K562 (cell line): ENCODE measurements around the gene UNC93B1. TPM values are rescaled to one million over a fixed set of nuclear protein-coding genes. Genes with fewer than 3 reads are reported as not detected.

ENCODE experiments used
- ADNP ChIP-seq: fragments of 200-800 bp; sonication (Bioruptor generic); IDR thresholded peaks from 2 replicates; pipeline ENCODE4 v1.6.1; 2016; ENCODE audit warnings: missing genetic modification characterization, missing compliant biosample characterization
- CLOCK ChIP-seq: fragments of 250-450 bp; sonication (Bioruptor Pico); IDR thresholded peaks from 2 replicates; pipeline ENCODE4 v1.4.0; 2020; ENCODE audit warnings: mild to moderate bottlenecking, moderate library complexity, borderline replicate concordance
- ETV1 ChIP-seq: fragments of 450-650 bp; conservative IDR thresholded peaks from 2 replicates; pipeline ENCODE4 v1.6.1; 2016; ENCODE audit warnings: missing genetic modification characterization, control low read depth, low read depth, missing compliant biosample characterization
- U2AF1 ChIP-seq: fragments of 200-400 bp; formaldehyde crosslinking; optimal IDR thresholded peaks from 2 replicates; pipeline ENCODE3; 2017; ENCODE audit warnings: mild to moderate bottlenecking, low read depth, low read length, moderate library complexity
- ZBTB7A ChIP-seq: IDR thresholded peaks from 2 replicates; pipeline ENCODE4 v1.6.1; 2011; ENCODE audit warnings: low read depth, mild to moderate bottlenecking, low read length, moderate library complexity, borderline replicate concordance; ENCODE audit not compliant: control insufficient read depth
- ZNF592 ChIP-seq: fragments of 450-650 bp; IDR thresholded peaks from 2 replicates; pipeline ENCODE4 v1.6.1; 2017; ENCODE audit warnings: antibody characterized with exemption, mild to moderate bottlenecking
- polyA plus RNA-seq, 8 experiments: library from polyadenylated mRNA; depleted of rRNA in 4 of 8; stranded (reverse) in 5 of 8; unstranded in 3 of 8; fragments of >200 nt; fragmentation: Nextera tagmentation in 2 of 8; fragmentation: Illumina TruSeq in 1 of 8; extraction: Ambion mirVana in 2 of 8; extraction: Trizol in 1 of 8; gene quantifications; 2 replicates each; pipeline versions ENCODE4 v1.2.1 to v1.2.3, GENCODE V29; 2011 to 2014; ENCODE audit warnings: inconsistent platforms in 1 of 8, missing spikeins in 1 of 8
- total RNA-seq, 7 experiments: library from RNA; depleted of rRNA in 6 of 7; stranded (reverse); fragments of >200 nt in 6 of 7; fragmentation: Illumina TruSeq in 2 of 7; extraction: Trizol in 2 of 7; gene quantifications; 2 replicates each; pipeline versions ENCODE4 v1.2.1 to v1.2.3, GENCODE V29; 2011 to 2021; ENCODE audit warnings: low replicate concordance in 1 of 7
- TF ChIP-seq, protein P1 (sequence below), 2 experiments: fragments of 450-650 bp in 1 of 2; sonication (generic) in 1 of 2; formaldehyde crosslinking in 1 of 2; IDR thresholded peaks; 2 replicates each; pipeline versions ENCODE4 v1.7.1 to v1.9.0; 2016 to 2022; ENCODE audit warnings: inconsistent platforms in 1 of 2, mild to moderate bottlenecking in 1 of 2, missing genetic modification reagents in 1 of 2
- TF ChIP-seq, protein P2 (sequence below): fragments of 450-650 bp; IDR thresholded peaks from 2 replicates; pipeline ENCODE4 v1.6.1; 2017; ENCODE audit warnings: mild to moderate bottlenecking, moderate library complexity

The UNC93B1 gene
- total and polyA plus RNA-seq, 9 of the 15 experiments (the other 6 are each of a cell fraction or from before 2014, with no cell fraction given) = 0.10 to 13.6 (median 6.5) TPM

GRCh38 chr11:68039526-68040086 lies 35.7 kb upstream of the UNC93B1 start (continued):
- TF ChIP-seq, protein P1, sequence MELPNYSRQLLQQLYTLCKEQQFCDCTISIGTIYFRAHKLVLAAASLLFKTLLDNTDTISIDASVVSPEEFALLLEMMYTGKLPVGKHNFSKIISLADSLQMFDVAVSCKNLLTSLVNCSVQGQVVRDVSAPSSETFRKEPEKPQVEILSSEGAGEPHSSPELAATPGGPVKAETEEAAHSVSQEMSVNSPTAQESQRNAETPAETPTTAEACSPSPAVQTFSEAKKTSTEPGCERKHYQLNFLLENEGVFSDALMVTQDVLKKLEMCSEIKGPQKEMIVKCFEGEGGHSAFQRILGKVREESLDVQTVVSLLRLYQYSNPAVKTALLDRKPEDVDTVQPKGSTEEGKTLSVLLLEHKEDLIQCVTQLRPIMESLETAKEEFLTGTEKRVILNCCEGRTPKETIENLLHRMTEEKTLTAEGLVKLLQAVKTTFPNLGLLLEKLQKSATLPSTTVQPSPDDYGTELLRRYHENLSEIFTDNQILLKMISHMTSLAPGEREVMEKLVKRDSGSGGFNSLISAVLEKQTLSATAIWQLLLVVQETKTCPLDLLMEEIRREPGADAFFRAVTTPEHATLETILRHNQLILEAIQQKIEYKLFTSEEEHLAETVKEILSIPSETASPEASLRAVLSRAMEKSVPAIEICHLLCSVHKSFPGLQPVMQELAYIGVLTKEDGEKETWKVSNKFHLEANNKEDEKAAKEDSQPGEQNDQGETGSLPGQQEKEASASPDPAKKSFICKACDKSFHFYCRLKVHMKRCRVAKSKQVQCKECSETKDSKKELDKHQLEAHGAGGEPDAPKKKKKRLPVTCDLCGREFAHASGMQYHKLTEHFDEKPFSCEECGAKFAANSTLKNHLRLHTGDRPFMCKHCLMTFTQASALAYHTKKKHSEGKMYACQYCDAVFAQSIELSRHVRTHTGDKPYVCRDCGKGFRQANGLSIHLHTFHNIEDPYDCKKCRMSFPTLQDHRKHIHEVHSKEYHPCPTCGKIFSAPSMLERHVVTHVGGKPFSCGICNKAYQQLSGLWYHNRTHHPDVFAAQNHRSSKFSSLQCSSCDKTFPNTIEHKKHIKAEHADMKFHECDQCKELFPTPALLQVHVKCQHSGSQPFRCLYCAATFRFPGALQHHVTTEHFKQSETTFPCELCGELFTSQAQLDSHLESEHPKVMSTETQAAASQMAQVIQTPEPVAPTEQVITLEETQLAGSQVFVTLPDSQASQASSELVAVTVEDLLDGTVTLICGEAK (IDR thresholded peaks at IDR 0.05) = no peak
- TF ChIP-seq, protein P1 (CRISPR knock-in tag; IDR thresholded peaks at IDR 0.05) = no peak
- TF ChIP-seq, protein P2, sequence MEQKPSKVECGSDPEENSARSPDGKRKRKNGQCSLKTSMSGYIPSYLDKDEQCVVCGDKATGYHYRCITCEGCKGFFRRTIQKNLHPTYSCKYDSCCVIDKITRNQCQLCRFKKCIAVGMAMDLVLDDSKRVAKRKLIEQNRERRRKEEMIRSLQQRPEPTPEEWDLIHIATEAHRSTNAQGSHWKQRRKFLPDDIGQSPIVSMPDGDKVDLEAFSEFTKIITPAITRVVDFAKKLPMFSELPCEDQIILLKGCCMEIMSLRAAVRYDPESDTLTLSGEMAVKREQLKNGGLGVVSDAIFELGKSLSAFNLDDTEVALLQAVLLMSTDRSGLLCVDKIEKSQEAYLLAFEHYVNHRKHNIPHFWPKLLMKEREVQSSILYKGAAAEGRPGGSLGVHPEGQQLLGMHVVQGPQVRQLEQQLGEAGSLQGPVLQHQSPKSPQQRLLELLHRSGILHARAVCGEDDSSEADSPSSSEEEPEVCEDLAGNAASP = no peak
- TF ChIP-seq U2AF1 (no peak), ADNP (tag) (peak; percentile 93), CLOCK (no peak), ZBTB7A (peak; percentile 58; the same call in 1 of the 2 replicates), ETV1 (no peak), ZNF592 (no peak)
